ELR (cell line): ENCODE results near the gene GUK1.
A peak's percentile ranks its signal among the peaks of the same experiment; 100 is the strongest.
"Not testable (repeated sequence)": the region's sequence is repeated elsewhere in the genome, so short reads cannot be mapped to it uniquely, and the experiment has no call there.

Experiments
- DNase-seq: peaks from one replicate; pipeline ENCODE4 v3.0.0-alpha.2; 2015; ENCODE audit warnings: low read depth

The GUK1 gene

DNA sequence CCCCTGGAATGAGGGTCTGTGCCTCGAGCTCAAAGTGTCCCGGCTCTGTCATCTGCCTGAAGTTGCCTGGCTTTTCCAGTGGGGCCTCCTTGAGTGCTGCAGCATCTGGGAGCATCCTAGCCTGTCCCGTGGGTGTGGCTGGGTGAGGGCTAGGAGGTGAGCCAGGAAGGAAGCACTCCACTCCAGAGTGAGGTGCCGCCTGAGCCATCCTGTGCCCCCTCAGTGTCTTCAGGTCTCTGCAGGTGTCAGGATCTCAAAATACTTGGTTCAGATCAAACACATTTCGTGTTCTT is 37.0 kb downstream of the GUK1 start:
- DNase-seq = no peak

- no peak for DNase-seq
These were observed 37.9 kb downstream of the GUK1 start for GRCh38 chr1:228177721-228178710.

GRCh38 chr1:228178737-228179684 is 38.9 kb downstream of the GUK1 start:
- no peak for DNase-seq

GRCh38 chr1:228180271-228180958 is 40.3 kb downstream of the GUK1 start:
- DNase-seq = peak; percentile 34

GRCh38 chr1:228180959-228181644 is 41.0 kb downstream of the GUK1 start:
- DNase-seq = no peak

GRCh38 chr1:228181645-228182034 is 41.6 kb downstream of the GUK1 start:
- no peak for DNase-seq

DNA sequence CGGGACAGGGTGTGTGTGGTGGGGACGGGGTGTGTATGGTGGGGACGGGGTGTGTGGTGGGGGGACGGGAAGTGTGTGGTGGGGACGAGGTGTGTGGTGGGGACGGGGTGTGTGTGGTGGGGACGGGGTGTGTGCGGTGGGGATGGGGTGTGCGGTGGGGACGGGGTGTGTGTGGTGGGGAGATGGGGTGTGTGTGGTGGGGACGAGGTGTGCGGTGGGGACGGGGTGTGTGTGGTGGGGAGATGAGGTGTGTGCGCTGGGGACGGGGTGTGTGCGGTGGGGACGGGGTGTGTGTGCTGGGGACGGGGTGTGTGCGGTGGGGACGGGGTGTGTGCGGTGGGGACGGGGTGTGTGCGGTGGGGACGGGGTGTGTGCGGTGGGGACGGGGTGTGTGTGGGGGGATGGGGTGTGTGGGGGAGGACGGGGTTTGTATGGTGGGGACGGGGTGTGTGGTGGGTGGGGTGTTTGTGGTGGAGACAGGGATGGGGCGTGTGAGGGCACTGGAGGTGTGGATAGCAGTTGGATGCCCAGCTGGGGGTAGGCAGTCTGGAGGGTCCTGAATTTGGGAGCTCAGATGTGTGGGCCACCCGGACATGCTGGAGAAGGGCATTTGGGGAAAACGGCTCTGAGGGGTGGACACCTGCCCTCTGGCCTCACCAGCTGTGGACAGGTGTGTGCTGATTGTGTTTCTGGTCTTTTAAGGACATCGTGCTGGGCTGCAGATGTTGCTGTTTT is 42.4 kb downstream of the GUK1 start:
- no peak for DNase-seq

- DNase-seq = no peak
These were observed 44.1 kb downstream of the GUK1 start for GRCh38 chr1:228184152-228184551.

DNA sequence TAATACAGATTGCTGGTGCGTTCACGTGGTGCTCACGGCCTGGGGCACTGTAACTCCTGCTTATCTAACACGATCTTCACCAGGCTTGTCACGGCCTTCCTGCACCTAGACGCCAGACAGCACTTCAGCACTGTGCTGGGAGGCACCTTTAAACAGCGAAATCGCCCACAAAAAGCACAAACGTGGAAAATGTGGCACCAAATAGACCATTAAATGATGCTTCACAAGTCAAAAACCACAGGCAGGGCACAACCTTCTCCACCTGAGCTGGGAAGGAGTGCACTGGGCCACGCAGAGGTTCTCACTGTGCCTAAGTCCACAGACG is 45.5 kb downstream of the GUK1 start:
- DNase-seq = no peak

- DNase-seq = not testable (repeated sequence)
These were observed 48.2 kb downstream of the GUK1 start for GRCh38 chr1:228188249-228188648.

DNA sequence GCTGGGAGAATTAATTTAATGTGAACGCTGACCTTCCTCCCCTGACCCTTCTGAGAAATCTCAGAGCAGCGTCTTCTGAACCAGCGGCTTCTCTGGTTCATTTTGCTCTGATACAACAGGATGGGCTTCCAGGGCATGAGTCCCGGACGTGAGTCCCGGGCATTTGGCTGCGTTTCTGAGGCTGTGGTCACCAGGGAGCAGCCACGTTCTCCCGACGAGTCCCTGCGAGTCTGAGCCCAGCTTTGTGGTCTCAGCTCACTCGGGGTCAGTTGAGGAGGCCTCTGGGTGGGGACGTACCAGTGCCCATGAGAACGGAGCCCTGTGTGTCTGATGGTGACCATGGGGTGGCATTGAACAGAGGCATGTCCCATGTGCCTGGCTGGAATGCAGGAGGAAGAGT is 50.1 kb downstream of the GUK1 start:
- DNase-seq = no peak

GRCh38 chr1:228190778-228191177 is 50.7 kb downstream of the GUK1 start:
- no peak for DNase-seq

GRCh38 chr1:228194436-228194835 is 54.4 kb downstream of the GUK1 start:
- no peak for DNase-seq

GRCh38 chr1:228194921-228195812 is 55.1 kb downstream of the GUK1 start:
- DNase-seq = no peak

DNA sequence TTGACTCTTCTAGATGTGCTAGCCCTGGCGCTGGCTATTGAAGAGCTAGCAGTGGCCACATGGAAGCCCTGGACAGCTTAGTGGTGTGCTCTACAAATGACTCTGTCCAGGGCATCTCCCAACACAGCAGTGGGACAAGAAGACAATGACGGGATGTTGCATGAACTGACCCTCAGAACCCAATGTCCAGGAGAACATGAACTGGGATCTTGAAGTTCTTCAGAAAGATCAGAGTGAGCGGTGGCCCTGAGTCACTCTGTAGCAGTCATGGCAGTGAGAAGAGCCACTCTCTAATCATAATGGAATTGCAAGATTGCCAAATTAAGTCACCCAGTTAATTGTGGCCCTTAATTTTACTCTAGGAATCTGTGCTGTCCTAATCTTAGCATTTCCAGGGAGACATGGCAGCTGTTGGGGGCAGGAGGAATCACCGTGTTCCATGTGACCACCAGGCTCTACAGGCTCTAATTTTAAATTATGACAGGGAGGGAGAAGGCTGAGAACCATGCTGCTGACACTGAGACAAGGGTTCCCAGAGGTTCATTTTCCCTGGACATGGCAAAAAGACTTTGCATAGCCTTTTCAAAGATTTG is 57.6 kb downstream of the GUK1 start:
- no peak for DNase-seq
